SK-N-MC (cell line): Measurements from ENCODE around the gene TMEM135.

Experiments
- EZH2 ChIP-seq: fragments of 200-600 bp; sonication (generic); IDR thresholded peaks from one replicate; pipeline ENCODE4 v1.6.1; 2017; ENCODE audit warnings: antibody characterized with exemption
- FOXP2 ChIP-seq: optimal IDR thresholded peaks from 2 replicates; pipeline ENCODE3; 2011; ENCODE audit warnings: mild to moderate bottlenecking, moderate library complexity; ENCODE audit not compliant: insufficient read depth; ENCODE audit errors: extremely low read length, control extremely low read depth
- POLR2AphosphoS5 ChIP-seq: IDR thresholded peaks from 2 replicates; pipeline ENCODE4 v1.6.1; 2012; ENCODE audit warnings: mild to moderate bottlenecking, low read depth, low read length, borderline replicate concordance

DNA sequence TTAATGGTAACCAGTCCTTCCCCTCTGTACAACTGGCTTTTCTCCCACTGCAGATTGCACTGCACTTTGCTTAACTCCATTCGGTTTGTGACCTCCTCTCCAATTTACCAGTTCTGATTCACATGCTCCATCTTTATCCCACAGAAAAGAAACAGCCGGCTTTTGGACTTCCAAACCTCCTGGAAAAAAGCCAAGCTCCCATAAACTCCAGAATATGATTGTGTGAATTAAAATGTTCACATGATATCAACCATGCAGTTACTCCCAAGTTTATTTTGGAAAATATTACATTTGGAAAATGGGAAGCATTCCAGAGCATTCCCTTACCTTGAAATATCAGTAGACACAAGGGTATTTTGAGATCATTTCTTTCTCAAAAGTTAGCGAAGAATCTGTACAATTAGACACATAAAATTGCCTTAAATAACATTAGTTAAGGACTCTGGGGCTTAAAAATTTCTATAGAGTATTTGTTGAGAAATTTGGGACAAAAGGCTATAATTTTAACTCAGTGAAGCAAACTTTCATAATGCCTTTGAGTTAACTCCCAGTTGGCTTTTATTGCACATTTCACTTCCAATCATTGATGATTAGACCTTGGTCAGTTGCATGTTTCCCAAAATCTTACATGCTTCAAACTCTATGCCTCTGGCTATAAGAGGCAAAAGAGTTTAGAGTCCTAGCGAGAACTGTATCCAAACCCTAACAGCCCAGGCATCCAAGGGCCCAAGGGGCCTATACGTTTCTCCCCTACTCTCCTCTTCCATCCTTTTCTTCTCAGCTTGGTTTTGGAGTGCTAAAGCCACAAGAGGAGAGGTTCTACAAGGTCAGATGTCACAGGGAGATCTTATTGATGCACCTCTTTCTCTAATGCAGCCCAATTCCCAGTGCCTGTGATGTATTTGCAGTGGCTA, 23.6 kb upstream of the TMEM135 start:
- TF ChIP-seq EZH2 (no peak), POLR2AphosphoS5 (no peak), FOXP2 (no peak)
